ENCODE measurements around the gene PLCB4.

DNA sequence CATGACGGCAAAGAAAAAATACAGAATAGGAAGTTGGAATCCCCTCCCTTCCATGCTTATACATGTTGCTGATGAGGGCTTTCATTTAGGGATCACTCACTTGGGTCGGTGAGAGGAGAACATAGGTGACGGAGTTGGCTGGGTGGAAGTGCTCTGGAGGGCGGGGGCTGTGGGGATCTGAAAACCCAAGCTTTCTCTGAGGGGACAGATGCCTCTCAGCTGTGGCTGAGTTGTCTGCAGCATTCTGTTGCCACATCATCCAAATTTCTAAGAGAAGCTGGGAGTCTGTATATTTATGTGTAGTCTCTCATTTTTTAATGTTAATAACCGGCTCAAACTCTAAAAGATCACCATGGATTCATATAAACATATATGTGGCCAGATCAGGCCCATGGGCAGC is 141.5 kb downstream of the PLCB4 start:
- TF ChIP-seq, protein P1, sequence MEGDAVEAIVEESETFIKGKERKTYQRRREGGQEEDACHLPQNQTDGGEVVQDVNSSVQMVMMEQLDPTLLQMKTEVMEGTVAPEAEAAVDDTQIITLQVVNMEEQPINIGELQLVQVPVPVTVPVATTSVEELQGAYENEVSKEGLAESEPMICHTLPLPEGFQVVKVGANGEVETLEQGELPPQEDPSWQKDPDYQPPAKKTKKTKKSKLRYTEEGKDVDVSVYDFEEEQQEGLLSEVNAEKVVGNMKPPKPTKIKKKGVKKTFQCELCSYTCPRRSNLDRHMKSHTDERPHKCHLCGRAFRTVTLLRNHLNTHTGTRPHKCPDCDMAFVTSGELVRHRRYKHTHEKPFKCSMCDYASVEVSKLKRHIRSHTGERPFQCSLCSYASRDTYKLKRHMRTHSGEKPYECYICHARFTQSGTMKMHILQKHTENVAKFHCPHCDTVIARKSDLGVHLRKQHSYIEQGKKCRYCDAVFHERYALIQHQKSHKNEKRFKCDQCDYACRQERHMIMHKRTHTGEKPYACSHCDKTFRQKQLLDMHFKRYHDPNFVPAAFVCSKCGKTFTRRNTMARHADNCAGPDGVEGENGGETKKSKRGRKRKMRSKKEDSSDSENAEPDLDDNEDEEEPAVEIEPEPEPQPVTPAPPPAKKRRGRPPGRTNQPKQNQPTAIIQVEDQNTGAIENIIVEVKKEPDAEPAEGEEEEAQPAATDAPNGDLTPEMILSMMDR (IDR thresholded peaks at IDR 0.05): no peak
- no peak for TF ChIP-seq POLR2A (IDR thresholded peaks at IDR 0.05)
- TF ChIP-seq POLR2AphosphoS5 (IDR thresholded peaks at IDR 0.05): no peak
- TF ChIP-seq EP300 (IDR thresholded peaks at IDR 0.05): no peak
